T-helper 22 cell (primary cell): ENCODE measurements around the gene NUPR2.
"Not testable (repeated sequence)": the region's sequence is repeated elsewhere in the genome, so short reads cannot be mapped to it uniquely, and the experiment has no call there.

Experiments used
- DNase-seq: peaks from one replicate; pipeline ENCODE4 v3.0.0-alpha.2; 2020; ENCODE audit warnings: low read depth

NUPR2 gene

GRCh38 chr7:56115852-56116538, at the start of gene NUPR2:
Gene NUPR2, minus strand, starts transcription at chr7:56116417. Its CDS starts 103 bp downstream, at chr7:56116314.
- DNase-seq: no peak

DNA sequence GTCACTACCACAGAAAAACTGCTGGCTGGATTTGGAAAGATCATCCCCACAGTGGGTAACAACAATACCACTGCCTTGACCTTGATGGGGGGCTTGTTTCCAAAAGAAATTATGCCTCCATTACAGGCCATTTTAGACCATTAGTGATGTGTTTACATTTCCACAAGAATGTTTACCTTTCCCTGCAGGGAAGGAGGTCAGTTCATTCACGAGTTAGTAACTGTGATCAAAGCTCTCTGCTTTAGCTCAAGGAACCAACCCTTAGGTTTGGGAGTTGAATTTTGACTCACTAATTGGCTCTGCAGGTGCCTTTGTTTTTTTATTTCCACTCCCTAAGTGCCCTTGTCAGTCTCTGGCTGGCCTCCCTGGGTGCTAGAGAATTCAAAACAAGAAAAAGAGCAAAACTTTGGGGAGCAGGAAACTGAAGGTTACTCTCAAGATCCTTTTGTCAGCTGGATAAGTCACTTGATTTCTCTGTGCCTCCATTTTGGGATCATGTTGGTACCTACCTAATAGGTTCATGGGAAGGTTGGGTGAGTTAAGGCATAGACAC, 41.1 kb upstream of the NUPR2 start:
- DNase-seq: no peak

DNA sequence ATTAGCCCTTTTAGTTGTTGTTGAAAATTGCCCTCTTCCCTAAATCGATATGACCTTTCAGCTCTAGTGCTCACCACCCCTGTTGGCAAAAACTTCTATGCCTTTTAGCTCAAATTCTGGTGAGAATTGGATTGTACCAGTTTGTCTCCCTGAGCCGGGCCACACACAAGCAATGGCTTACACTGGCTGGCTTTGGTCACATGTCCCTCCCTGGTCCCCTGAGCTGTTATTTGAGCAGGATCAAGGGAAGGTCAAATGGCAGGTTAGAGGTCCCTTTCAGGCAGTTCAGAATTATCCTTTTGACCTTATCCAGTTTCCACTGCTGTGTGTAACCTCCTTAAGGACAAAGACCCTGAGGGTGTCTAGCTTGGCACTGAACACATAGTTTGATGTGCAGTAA, 14.8 kb upstream of the NUPR2 start:
- DNase-seq: not testable (repeated sequence)

DNA sequence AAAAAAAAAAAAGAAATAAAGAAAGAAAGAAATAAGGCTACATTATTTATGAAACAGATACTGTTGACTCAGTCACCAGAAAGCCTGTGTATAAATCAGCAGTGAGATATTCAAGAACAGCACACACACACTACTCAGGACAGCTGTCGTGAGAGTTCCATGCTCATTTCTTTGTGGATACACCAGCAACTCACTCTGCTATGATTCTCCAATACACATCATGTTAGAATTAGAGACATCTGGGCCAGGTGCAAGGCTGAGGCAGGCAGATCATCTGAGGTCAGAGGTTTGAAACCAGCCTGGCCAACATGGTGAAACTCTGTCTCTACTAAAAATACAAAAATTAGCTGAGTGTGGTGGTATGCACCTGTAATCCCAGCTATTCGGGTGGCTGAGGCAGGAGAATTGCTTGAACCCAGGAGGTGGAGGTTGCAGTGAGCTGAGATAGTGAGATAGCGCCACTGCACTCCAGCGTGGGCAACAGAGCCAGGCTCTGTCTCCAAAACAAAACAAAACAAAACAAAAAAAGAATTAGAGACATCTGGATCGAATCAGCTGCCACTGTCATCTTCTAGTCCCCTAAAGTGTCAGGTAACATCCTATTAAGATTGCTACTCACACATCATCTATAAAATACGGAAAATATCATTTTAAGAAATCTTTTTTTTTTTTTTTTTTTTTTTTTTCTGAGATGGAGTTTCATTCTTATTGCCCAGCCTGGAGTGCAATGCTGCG, 11.2 kb upstream of the NUPR2 start:
- DNase-seq: no peak

GRCh38 chr7:56125831-56126230, 9.6 kb upstream of the NUPR2 start:
- DNase-seq: no peak

DNA sequence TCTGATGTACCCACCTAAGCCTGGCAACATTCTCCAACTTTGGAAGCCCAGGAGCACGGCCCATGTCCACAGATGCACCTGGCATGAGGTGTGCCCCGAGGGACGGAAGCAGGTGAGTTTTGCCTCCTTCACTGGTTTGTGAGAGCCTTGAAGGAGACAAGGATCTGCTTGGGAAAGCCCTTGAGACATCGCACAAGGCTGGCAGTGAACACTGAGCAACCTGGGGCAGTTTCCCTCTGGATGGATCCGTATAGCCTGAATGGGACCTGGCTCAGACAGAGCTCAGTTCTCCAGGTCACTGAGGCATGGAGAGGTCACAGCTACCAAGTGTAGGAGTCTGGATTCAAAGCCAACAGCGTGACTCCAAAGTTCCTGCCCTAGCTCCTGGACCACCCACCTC, 8.8 kb upstream of the NUPR2 start:
- DNase-seq: no peak

GRCh38 chr7:56121440-56121839, 5.2 kb upstream of the NUPR2 start:
- DNase-seq: no peak

DNA sequence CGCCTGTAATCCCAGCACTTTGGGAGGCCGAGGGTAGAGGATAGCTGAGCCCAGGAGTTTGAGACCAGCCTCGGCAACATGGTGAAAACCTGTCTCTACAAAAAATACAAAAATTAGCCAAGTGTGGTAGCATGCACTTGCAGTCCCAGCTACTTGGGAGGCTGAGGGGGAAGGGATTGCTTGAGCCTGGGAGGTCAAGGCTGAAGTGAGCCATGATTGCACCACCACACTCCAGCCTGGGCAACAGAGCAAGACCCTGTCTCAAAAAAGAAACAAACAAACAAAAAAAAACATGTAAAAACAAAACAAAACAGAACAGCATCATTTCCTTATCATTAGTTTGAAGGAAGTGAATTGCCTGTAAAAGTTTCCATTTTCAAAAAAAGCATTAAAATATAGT, 4.0 kb downstream of the NUPR2 start:
- DNase-seq: not testable (repeated sequence)

GRCh38 chr7:56110611-56111010, 5.6 kb downstream of the NUPR2 start:
- DNase-seq: no peak

- DNase-seq: no peak
Observed at GRCh38 chr7:56107954-56108258, 8.3 kb downstream of the NUPR2 start.

DNA sequence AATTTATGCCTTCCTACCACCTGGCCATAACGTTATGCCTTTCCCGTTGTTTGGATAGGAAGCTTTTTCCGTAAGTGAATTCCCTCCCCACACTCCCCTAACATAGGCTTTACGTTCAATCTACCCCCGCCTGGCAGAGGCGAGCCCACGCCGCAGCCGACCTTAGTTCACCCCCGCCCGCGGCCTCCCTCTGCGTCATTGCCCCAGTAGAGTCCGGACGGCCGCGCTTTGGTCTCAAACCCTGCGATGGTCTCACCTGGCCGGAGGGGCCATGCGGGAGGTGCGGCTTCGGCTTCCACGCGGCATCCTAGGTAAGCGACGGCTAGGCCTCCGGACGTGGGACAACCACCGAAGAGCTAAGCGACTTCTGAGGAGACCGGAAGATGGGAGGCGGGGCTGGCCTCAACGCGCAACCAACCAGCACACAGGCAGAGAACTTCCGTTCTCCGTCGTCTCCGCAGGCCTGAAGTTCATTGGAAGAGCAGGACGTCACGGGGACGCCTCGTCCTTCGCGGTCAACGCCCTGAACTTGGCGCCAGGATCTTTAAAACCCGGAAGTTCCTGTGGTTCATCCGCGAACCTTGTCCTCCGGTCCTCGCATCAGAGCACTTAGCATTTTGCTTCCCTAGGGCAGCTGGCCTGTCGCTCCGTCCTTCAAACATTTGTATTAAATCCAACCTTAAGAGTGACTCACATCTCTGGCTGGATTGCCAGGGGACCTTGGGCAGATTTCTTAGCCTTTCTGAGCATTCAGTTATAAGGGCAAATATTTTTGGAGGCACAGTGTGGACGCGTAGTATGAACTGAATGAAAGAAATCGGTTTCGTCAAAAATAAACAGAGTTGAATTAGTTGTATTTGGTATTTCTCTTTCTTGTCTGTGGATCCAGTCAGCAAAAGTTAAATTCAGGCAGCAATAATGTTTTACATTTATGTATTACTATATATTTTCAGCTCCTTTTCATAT, 9.8 kb downstream of the NUPR2 start, which contains the start of gene CHCHD2:
Gene CHCHD2, minus strand, starts transcription at position 369 of the 966 bp plus-strand sequence. Its CDS starts 63 bp downstream, at position 306.
- DNase-seq: peak; percentile 92

GRCh38 chr7:56105508-56105907, 10.7 kb downstream of the NUPR2 start:
- peak; percentile 6 for DNase-seq

- DNase-seq: not testable (repeated sequence)
Observed at GRCh38 chr7:56104138-56104537, 12.1 kb downstream of the NUPR2 start.

DNA sequence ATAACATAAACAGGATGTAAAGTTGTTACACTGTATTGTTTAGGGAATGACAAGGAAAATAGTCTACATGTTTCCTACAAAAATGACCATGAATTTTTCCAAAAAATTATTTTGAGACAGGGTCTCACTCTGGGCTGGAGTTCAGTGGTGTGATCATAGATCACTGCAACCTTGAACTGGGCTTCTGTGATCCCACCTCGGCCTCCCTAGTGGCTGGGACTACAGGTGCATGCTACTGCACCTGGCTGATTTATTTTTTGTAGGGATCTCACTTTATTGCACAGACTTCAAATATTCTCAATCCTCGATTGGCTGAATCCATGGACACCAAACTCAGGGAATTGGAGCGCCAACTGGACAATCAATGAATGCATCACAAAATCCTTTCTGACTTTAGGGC, 16.6 kb downstream of the NUPR2 start:
- DNase-seq: no peak

DNA sequence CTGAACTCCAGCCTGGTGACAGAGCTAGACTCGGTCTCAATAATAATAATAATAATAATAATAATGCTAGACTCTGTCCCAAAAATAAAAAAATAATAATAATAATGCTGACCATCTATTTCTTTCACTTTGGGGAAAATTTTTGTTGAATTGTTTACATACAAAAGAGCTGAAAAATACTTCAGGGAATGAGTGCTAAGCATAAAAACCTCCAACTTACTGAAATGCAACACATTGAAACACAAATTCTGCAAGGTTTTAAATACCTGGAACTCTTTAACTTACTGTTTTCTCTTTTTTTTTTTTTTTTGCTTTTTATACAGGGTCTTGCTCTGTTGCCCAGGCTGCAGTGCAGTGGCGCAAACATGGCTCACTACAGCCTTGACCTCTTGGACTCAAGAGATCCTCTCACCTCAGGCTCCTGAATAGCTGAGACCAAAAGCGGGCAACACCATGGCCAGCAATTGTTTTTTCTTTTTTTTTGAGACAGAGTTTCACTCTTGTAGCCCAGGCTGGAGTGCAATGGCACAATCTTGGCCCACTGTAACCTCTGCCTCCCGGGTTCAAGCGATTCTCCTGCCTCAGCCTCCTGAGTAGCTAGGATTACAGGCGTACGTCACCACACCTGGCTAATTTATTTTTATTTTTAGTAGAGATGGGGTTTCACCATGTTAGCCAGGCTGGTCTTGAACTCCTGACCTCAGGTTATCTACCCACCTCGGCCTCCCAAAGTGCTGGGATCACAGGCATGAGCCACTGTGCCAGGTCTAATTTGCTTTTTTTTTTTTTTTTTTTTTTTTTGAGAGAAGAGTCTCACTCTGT, 17.8 kb downstream of the NUPR2 start:
- not testable (repeated sequence) for DNase-seq

- no peak for DNase-seq
Observed at GRCh38 chr7:56097700-56098099, 18.5 kb downstream of the NUPR2 start.

GRCh38 chr7:56092789-56093531, 23.3 kb downstream of the NUPR2 start, which contains the start of gene PHKG1:
Gene PHKG1, minus strand, starts transcription at chr7:56092952. Its CDS starts 4,011 bp downstream, at chr7:56088941.
- DNase-seq: no peak

GRCh38 chr7:56092388-56092787, 23.8 kb downstream of the NUPR2 start:
- DNase-seq: not testable (repeated sequence)

DNA sequence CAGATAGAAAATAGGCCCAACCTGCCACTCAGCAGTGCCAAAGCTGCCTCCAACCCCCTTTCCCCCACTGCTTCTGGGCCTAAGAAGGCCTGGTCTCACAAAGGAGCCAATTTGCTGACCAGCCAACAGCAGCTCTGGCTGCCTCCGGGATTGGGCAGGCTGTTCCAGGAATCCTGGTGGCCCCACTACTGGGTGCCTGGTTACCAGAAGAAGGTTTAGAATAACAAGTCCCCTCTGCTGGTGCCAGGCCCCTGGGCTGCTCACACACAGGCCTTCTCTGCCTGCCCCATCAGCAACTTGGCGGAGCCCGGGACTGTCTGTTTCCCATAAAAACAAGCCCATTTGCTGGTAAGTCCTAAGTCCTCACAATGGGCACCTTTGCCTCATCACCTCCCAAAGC, 24.6 kb downstream of the NUPR2 start:
- no peak for DNase-seq

GRCh38 chr7:56087445-56087844, 28.8 kb downstream of the NUPR2 start:
- no peak for DNase-seq
